Gastroesophageal sphincter (tissue), 4 donors: ENCODE data around the gene STT3A. TPM values are rescaled to one million over a fixed set of nuclear protein-coding genes. Genes with fewer than 3 reads are reported as not detected.
A peak's percentile ranks its signal among the peaks of the same experiment; 100 is the strongest.

Experiments
- ATAC-seq: fragments of 150-250 bp; one replicate; pipeline ENCODE4 v1.9.1; 2016; ENCODE audit warnings: mild to moderate bottlenecking, moderate library complexity
- H3K27ac ChIP-seq, 4 donors: fragments of 200-600 bp; sonication (generic) in 3 of 4; 1 replicate in 3 of 4; 2 replicates in 1 of 4; pipeline ENCODE4 v1.5.1; 2016 to 2019
- H3K27me3 ChIP-seq: fragments of 200-600 bp; sonication (generic); one replicate; pipeline ENCODE4 v1.5.1; 2019
- H3K36me3 ChIP-seq, 2 donors: fragments of 200-600 bp; sonication (generic); one replicate each; pipeline ENCODE4 v1.5.1; 2019; ENCODE audit warnings: control low read depth in 1 of 2
- H3K4me1 ChIP-seq, 3 donors: fragments of 200-600 bp; sonication (generic); 1 replicate in 2 of 3; 2 replicates in 1 of 3; pipeline ENCODE4 v1.5.1; 2016 to 2019; ENCODE audit warnings: control low read depth in 2 of 3
- H3K4me3 ChIP-seq, 2 donors: fragments of 200-600 bp; sonication (generic); one replicate each; pipeline ENCODE4 v1.5.1; 2019; ENCODE audit warnings: mild to moderate bottlenecking in 1 of 2, moderate library complexity in 1 of 2
- H3K9me3 ChIP-seq, 3 donors: fragments of 200-600 bp; sonication (generic); one replicate each; pipeline ENCODE4 v1.5.1; 2017 to 2019; ENCODE audit warnings: control low read depth in 2 of 3
- EP300 ChIP-seq: sonication (generic); formaldehyde crosslinking; IDR thresholded peaks from one replicate; pipeline ENCODE4 v1.6.1; 2017; ENCODE audit warnings: antibody characterized with exemption, mild to moderate bottlenecking
- POLR2A ChIP-seq, 2 donors: fragments of 450-650 bp; IDR thresholded peaks; one replicate each; pipeline ENCODE4 v1.6.1; 2017; ENCODE audit warnings: antibody characterized with exemption in 2 of 2, mild to moderate bottlenecking in 2 of 2, moderate library complexity in 1 of 2
- POLR2AphosphoS5 ChIP-seq: sonication (generic); formaldehyde crosslinking; IDR thresholded peaks from one replicate; pipeline ENCODE4 v1.6.1; 2017; ENCODE audit warnings: antibody characterized with exemption
- WGBS, 2 donors: methylation state at CpG; one replicate each; pipeline ENCODE4 v1.1.5; 2018; ENCODE audit warnings: low coverage in 1 of 2; 5-methylcytosine and 5-hydroxymethylcytosine counted together
- total RNA-seq, 4 donors: library from RNA; depleted of rRNA; stranded (reverse); fragments of >200 nt; gene quantifications; one replicate each; pipeline ENCODE4 v1.1.0, GENCODE V29; 2016
- TF ChIP-seq, protein P1 (sequence below), 4 experiments: fragments of 200-600 bp in 2 of 4; fragments of 450-650 bp in 2 of 4; sonication (generic) in 1 of 4; IDR thresholded peaks; one replicate each; pipeline ENCODE4 v1.5.1; 2017 to 2019; ENCODE audit warnings: antibody characterized with exemption in 4 of 4, mild to moderate bottlenecking in 2 of 4, moderate library complexity in 2 of 4

STT3A gene
- total RNA-seq, 4 donors from 2014 or later: 58.2 to 71.4 (median 60.9) TPM

DNA sequence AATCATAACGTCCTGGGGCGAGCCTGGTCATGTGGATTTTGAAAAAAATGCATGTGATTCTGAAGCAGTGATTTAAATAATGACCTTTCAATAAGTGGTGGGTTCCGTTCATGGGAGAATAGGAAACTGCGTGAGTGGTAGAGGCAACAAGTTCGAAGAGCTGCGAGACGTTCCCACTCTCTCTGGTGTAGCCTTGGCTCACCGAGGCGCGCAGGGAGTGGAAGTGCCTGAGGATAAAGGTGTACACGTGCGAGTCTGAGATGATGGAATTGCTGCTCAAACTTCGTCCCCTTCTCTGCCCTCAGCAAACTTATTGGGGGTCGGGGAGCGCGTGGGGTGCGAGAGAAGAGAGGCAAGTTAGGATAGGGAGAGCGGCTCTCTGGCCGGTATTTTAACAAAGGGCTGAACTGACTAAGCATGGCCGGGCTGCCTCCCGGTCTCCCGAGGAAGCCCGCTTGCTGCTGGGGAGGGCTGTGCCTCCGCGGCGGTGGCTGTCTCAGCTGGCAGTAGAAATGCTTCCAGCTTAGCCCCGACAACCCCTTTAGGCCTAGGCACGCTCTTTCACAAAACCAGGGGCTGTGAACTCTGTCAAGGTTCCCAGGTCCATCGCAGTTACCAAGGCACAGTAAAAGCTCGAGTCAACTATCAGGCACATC, 875 bp upstream of the STT3A start:
- peaks cover 0 to 37% (median 0%) of the 10 kb centered on the region in 3 donors for H3K4me1 ChIP-seq
- peak; percentile 30 for ATAC-seq
- TF ChIP-seq POLR2A (IDR thresholded peaks at IDR 0.05) (no peak), POLR2AphosphoS5 (peak; percentile 24), EP300 (no peak)
- TF ChIP-seq, protein P1, sequence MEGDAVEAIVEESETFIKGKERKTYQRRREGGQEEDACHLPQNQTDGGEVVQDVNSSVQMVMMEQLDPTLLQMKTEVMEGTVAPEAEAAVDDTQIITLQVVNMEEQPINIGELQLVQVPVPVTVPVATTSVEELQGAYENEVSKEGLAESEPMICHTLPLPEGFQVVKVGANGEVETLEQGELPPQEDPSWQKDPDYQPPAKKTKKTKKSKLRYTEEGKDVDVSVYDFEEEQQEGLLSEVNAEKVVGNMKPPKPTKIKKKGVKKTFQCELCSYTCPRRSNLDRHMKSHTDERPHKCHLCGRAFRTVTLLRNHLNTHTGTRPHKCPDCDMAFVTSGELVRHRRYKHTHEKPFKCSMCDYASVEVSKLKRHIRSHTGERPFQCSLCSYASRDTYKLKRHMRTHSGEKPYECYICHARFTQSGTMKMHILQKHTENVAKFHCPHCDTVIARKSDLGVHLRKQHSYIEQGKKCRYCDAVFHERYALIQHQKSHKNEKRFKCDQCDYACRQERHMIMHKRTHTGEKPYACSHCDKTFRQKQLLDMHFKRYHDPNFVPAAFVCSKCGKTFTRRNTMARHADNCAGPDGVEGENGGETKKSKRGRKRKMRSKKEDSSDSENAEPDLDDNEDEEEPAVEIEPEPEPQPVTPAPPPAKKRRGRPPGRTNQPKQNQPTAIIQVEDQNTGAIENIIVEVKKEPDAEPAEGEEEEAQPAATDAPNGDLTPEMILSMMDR (IDR thresholded peaks at IDR 0.05): no peak
- H3K4me3 ChIP-seq: peak overlapping the region; percentile 72 to 92
- 1 to 2% methylated on average over 13 to 15 of the region's 30 CpGs for WGBS, 2 donors
- H3K9me3 ChIP-seq: no peaks in the 10 kb centered on the region
- peak overlapping the region; percentile 91 to 97 (median 96) for H3K27ac ChIP-seq
- no peaks in the 10 kb centered on the region for H3K27me3 ChIP-seq
- H3K36me3 ChIP-seq: peaks cover 0 to 7% of the 10 kb centered on the region in 2 donors

DNA sequence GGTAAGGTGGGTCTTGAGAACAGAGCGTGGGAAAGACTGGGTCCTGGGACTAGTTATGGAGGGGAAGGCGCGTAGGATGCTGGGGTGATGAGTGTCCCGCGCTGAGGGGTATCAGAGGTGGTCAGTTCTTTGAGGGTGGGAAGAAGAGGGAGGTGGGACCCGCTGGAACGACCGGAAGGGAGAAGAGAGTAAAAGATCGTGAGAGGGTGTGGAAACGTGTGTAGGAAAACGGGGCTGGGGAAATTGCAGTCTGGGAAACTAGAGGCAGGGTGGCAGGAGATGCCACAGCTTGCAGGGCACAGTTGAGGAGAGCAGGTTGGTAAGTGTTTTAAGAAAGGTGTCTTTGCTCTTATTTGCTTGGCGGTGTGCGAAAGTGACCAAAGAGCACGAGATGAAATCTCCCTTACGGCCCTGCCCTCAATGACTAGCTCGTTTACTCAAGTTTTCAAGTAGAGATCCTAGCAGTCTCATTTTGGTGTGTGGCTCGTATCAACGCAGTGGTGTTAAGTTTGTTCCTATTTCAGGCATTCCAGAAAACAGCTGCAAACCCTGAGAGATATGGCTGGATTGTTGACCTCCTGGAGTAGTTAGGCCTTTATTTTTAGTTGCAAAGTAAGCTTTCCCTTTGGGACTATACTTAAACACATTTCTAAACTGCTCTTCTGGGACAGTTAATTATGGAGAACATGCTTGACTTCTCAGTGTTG, 615 bp downstream of the STT3A start:
- H3K27ac ChIP-seq: peak overlapping the region; percentile 36 to 95 (median 86)
- H3K4me3 ChIP-seq: peak overlapping the region; percentile 92 to 97
- H3K27me3 ChIP-seq: no peaks in the 10 kb centered on the region
- H3K36me3 ChIP-seq: peaks cover 0 to 20% of the 10 kb centered on the region in 2 donors
- TF ChIP-seq, protein P1 (IDR thresholded peaks at IDR 0.05): no peak
- TF ChIP-seq EP300 (no peak), POLR2AphosphoS5 (no peak), POLR2A (IDR thresholded peaks at IDR 0.05) (no peak)
- peaks cover 0 to 37% (median 0%) of the 10 kb centered on the region in 3 donors for H3K4me1 ChIP-seq
- H3K9me3 ChIP-seq: no peaks in the 10 kb centered on the region
- ATAC-seq: no peak
- 0 to 1% methylated on average over 18 of the region's 18 CpGs for WGBS, 2 donors

DNA sequence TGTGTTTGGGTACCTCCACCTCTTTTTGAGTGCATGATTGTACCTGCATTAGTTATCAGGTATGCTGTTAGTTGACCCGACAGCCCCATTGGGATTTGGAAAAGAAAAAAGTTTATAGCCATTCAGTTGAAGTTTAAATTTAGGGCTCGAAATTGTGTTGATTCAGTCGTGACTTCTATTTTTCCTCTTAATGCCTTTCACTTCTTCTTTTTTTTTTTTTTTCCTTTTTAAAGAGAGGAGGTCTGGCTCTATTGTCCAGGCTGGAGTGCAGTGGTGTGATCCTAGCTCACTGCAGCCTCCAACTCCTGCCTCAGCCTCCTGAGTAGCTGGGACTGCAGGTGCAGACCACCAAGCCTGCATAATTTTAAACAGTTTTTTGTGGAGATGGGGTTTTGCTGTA, 2.3 kb downstream of the STT3A start:
- WGBS, 2 donors: 56 to 77% methylated on average over 3 of the region's 3 CpGs
- Histone ChIP-seq H3K27me3 (no peaks in the 10 kb centered on the region), H3K27ac (no peak overlapping the region), H3K4me3 (no peak overlapping the region), H3K9me3 (no peaks in the 10 kb centered on the region), H3K36me3 (peaks cover 0 to 37% of the 10 kb centered on the region in 2 donors), H3K4me1 (peaks cover 0 to 37% (median 0%) of the 10 kb centered on the region in 3 donors)
- no peak for ATAC-seq
- no peak for TF ChIP-seq POLR2AphosphoS5

DNA sequence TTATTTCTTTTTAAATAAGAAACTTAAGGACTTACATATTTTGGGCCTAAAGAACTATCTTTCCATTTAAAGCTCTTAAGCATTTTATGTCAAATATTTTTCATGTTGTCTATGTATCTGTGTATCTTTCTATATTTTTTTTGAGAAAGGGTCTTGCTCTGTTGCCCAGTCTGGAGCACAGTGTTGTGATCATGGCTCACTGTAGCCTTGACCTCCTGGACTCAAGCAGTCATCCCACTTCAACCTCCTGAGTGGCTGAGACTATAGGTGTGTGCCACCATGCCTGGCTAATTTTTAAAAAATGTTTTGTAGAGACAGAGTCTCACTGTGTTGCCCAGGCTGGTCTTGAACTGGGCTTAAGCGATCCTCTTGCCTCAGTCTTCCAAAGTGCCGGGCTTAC, 8.0 kb downstream of the STT3A start:
- Histone ChIP-seq H3K27me3 (no peaks in the 10 kb centered on the region), H3K27ac (no peak overlapping the region), H3K9me3 (no peaks in the 10 kb centered on the region), H3K36me3 (peaks cover 22 to 94% of the 10 kb centered on the region in 2 donors), H3K4me3 (no peak overlapping the region), H3K4me1 (peaks cover 0 to under 1% (median 0%) of the 10 kb centered on the region in 3 donors)
- no peak for ATAC-seq
- TF ChIP-seq, protein P1 (IDR thresholded peaks at IDR 0.05): no peak
- no peak for TF ChIP-seq POLR2AphosphoS5
- TF ChIP-seq EP300: no peak
- no peak for TF ChIP-seq POLR2A (IDR thresholded peaks at IDR 0.05)
- 93 to 100% methylated on average over 2 of the region's 2 CpGs for WGBS, 2 donors

DNA sequence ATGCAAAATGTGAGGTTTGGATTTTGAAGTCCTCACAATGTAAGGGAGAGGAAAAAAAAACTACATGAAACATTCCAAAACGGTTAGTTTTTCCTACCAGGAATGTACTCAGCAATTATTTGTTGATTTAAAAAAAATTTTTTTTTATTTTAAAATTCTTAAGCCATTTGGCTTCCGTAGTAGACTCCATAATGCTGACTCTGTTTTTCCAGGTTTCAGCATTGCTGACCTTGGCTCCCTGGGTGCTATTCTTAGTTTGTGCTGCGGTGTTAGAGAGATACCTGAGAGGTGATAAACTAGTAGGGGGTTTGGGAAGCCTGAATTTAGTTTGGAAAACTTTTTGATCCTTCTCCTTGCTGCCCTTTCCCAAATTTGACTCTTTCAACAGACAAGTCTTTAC, 10.6 kb downstream of the STT3A start:
- Histone ChIP-seq H3K4me1 (no peaks in the 10 kb centered on the region), H3K27me3 (no peaks in the 10 kb centered on the region), H3K9me3 (no peaks in the 10 kb centered on the region), H3K36me3 (peaks cover 37 to 100% of the 10 kb centered on the region in 2 donors), H3K4me3 (no peak overlapping the region), H3K27ac (no peak overlapping the region)
- 65 to 66% methylated on average over 3 of the region's 3 CpGs for WGBS, 2 donors
- TF ChIP-seq POLR2AphosphoS5 (no peak), EP300 (no peak), POLR2A (IDR thresholded peaks at IDR 0.05) (no peak)
- ATAC-seq: no peak
